Mammary epithelial cell (primary cell): Measurements from ENCODE around the gene CCDC3.

Experiments used
- EZH2 ChIP-seq: IDR thresholded peaks from 2 replicates; pipeline ENCODE4 v1.6.1; 2012; ENCODE audit warnings: low read length, inconsistent platforms, borderline replicate concordance
- TF ChIP-seq, protein P1 (sequence below), 2 donors: IDR thresholded peaks in 1 of 2; conservative IDR thresholded peaks in 1 of 2; 2 replicates each; pipeline ENCODE4 v1.5.1; 2011 to 2012; ENCODE audit warnings: inconsistent platforms in 2 of 2, low read length in 2 of 2, mild to moderate bottlenecking in 2 of 2, control low read depth in 1 of 2, low read depth in 1 of 2; ENCODE audit not compliant: insufficient read depth in 1 of 2; ENCODE audit errors: extremely low read depth in 1 of 2

DNA sequence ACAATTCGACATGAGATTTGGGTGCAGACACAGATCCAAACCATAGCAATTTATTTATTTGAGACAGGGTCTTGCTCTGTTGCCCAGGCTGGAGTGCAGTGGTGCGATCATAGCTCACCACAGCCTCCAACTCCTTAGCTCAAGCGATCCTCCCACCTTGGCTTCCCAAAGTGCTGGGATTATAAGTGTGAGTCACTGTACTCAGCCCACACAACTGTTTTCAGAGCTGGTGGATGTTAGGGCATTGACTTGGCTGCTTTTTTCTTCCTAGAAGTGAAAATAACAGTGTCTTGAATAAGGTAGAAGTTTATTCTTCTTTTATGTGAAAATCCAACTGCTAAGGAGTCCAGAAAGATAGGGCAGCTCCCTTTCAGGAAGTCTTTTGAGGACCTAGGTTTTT is 132.1 kb downstream of the CCDC3 start:
- TF ChIP-seq, protein P1, sequence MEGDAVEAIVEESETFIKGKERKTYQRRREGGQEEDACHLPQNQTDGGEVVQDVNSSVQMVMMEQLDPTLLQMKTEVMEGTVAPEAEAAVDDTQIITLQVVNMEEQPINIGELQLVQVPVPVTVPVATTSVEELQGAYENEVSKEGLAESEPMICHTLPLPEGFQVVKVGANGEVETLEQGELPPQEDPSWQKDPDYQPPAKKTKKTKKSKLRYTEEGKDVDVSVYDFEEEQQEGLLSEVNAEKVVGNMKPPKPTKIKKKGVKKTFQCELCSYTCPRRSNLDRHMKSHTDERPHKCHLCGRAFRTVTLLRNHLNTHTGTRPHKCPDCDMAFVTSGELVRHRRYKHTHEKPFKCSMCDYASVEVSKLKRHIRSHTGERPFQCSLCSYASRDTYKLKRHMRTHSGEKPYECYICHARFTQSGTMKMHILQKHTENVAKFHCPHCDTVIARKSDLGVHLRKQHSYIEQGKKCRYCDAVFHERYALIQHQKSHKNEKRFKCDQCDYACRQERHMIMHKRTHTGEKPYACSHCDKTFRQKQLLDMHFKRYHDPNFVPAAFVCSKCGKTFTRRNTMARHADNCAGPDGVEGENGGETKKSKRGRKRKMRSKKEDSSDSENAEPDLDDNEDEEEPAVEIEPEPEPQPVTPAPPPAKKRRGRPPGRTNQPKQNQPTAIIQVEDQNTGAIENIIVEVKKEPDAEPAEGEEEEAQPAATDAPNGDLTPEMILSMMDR (conservative IDR thresholded peaks at IDR 0.05 in 1 of 2, IDR thresholded peaks at IDR 0.05 in 1 of 2; ENCODE audit: extremely low read depth in 1 of 2, insufficient read depth in 1 of 2, low read depth in 1 of 2, low read length in 2 of 2) = no peak
- TF ChIP-seq EZH2 = no peak
